ENCODE data around the gene GPR4. TPM values are rescaled to one million over a fixed set of nuclear protein-coding genes. Genes with fewer than 3 reads are reported as not detected.

Gene GPR4
- total and polyA plus RNA-seq, 2 of the 8 experiments (the other 6 are each of a cell fraction or from before 2014, with no cell fraction given), result 0.19 to 0.39 TPM

DNA sequence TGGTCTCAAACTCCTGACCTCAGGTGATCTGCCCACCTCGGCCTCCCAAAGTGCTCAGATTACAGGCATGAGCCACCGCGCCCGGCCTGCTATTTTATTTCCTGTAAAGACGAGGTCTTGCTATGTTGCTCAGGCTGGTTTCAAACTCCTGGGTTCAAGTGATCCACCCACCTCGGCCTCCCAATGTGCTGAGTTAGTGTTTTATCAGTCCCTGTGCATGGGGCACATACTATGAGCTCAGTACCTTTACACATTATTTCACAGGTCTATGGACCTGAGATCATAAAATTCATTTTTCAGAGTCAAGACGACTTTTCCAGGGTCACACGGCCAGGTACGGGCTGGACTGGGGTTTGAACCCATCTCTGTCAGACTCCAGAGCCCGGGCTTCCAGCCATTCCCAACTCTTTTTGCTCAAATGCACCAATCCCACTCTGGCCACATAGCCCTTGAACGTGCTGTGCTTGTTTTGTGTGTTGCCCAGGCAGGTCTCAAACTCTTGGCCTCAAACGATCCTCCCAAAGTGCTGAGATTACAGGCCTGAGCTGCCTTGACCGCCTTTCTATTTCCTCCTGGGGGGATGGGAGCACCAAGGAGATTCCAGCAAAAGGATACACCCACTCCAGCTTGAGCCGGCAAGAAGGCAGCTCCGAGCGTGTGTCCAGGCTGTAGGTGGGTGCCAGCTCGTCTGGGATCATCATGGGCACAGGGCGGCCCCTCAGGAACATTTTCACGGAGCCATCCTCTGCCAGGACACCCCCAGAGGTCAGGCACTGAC, 36.1 kb upstream of the GPR4 start (continued):
- TF ChIP-seq BACH1 (IDR thresholded peaks at IDR 0.05; ENCODE audit: low read length), result no peak
- no peak for TF ChIP-seq CTBP2 (IDR thresholded peaks at IDR 0.05; ENCODE audit: borderline replicate concordance, insufficient read depth, insufficient read length, low read length)
- no peak for TF ChIP-seq HDAC2 (IDR thresholded peaks at IDR 0.05; ENCODE audit: borderline replicate concordance in 1 of 2, low read depth in 2 of 2, low read length in 2 of 2)
